Left renal pelvis (tissue), 4 donors: ENCODE results near the gene ARMH1. TPM values are rescaled to one million over a fixed set of nuclear protein-coding genes. Genes with fewer than 3 reads are reported as not detected.
"Not testable (repeated sequence)": the region's sequence is repeated elsewhere in the genome, so short reads cannot be mapped to it uniquely, and the experiment has no call there.

Experiments used
- DNase-seq, 4 donors: peaks; one replicate each; pipeline ENCODE4 v3.0.0-alpha.2; 2013; ENCODE audit warnings: low read depth in 4 of 4, low spot score in 3 of 4
- polyA plus RNA-seq, 4 donors: library from polyadenylated mRNA; unstranded; fragments of 120-200 nt; gene quantifications; one replicate each; pipeline ENCODE4 v1.2.1, GENCODE V29; 2013; ENCODE audit not compliant: insufficient read length in 4 of 4

ARMH1 gene
- polyA plus RNA-seq, 4 donors, result 1.5 to 9.6 (median 7.1) TPM

DNA sequence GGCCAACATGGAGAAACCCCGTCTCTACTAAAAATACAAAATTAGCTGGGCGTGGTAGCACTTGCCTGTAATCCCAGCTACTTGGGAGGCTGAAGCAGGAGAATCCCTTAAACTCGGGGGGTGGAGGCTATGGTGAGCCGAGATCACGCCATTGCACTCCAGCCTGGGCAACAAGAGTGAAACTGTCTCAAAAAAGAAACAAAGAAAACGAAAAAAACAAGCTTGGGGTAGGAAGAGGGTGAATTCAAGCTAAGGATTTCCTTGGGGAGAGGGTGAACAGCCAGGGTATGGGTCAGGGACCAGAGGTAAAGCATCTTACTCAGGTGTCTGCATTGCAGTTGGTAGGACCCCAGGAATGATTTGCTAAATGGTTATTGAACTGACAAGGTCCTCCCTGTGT, 91.9 kb downstream of the ARMH1 start:
- DNase-seq, result not testable (repeated sequence)

Other genes with a start within 250 kb of the ARMH1 start
- 10 to 100 TPM in 2 of 4 donors, 1 to 10 TPM in 2; 8.0 to 13.0 (median 11.1) TPM for gene TMEM53, start 233 bp upstream of the ARMH1 start, polyA plus RNA-seq
- gene RNU5D-1, start 56.5 kb downstream of the ARMH1 start, polyA plus RNA-seq, result not detected
- gene KIF2C, start 65.1 kb downstream of the ARMH1 start, polyA plus RNA-seq, result 10 to 100 TPM; 20.3 to 29.5 (median 24.4) TPM
- 1,000 to 10,000 TPM; 2,208 to 2,473 (median 2,326) TPM for gene RPS8, start 100.8 kb downstream of the ARMH1 start, polyA plus RNA-seq
- gene BEST4, start 113.5 kb downstream of the ARMH1 start, polyA plus RNA-seq, result 1 to 10 TPM in 1 of 4 donors, under 1 TPM in 3; 0.50 to 1.0 (median 0.69) TPM
- gene PLK3, start 125.7 kb downstream of the ARMH1 start, polyA plus RNA-seq, result 10 to 100 TPM in 1 of 4 donors, 1 to 10 TPM in 3; 5.9 to 16.1 (median 7.3) TPM
- gene DYNLT4, start 132.6 kb downstream of the ARMH1 start, polyA plus RNA-seq, result under 1 TPM in 1 of 4 donors, not detected in 3; 0.30 TPM
- 10 to 100 TPM in 3 of 4 donors, 1 to 10 TPM in 1; 9.5 to 19.3 (median 12.7) TPM for gene BTBD19, start 133.8 kb downstream of the ARMH1 start, polyA plus RNA-seq
- 10 to 100 TPM in 1 of 4 donors, 1 to 10 TPM in 3; 4.2 to 11.6 (median 6.2) TPM for gene PTCH2, start 168.5 kb downstream of the ARMH1 start, polyA plus RNA-seq